GM23338 (cell line): ENCODE results near the gene TNFSF8.

Experiments
- CREB1 ChIP-seq: fragments of 250-450 bp; sonication (Bioruptor Pico); IDR thresholded peaks from 2 replicates; pipeline ENCODE4 v1.5.0; 2020; ENCODE audit warnings: low read depth, mild to moderate bottlenecking, moderate library complexity
- CTCF ChIP-seq, 2 experiments: fragments of 200-600 bp in 1 of 2; sonication (generic) in 1 of 2; conservative IDR thresholded peaks; 2 replicates each; pipeline versions ENCODE4 v1.5.1 to v1.6.1; 2016 to 2017; ENCODE audit warnings: antibody characterized with exemption in 2 of 2, low read depth in 2 of 2, mild to moderate bottlenecking in 2 of 2, moderate library complexity in 1 of 2
- ETS1 ChIP-seq: IDR thresholded peaks from 2 replicates; pipeline ENCODE4 v1.6.1; 2016; ENCODE audit warnings: antibody characterized with exemption
- EZH2 ChIP-seq: fragments of 200-600 bp; sonication (generic); IDR thresholded peaks from one replicate; pipeline ENCODE4 v1.8.0; 2017; ENCODE audit warnings: antibody characterized with exemption, mild to moderate bottlenecking, low read depth; ENCODE audit not compliant: unreplicated experiment
- EZH2phosphoT487 ChIP-seq: fragments of 200-600 bp; sonication (generic); IDR thresholded peaks from one replicate; pipeline ENCODE4 v1.8.1; 2018; ENCODE audit warnings: antibody characterized with exemption; ENCODE audit not compliant: unreplicated experiment
- NANOG ChIP-seq: IDR thresholded peaks from 2 replicates; pipeline ENCODE4 v1.6.1; 2016; ENCODE audit warnings: antibody characterized with exemption, borderline replicate concordance
- POLR2AphosphoS5 ChIP-seq: IDR thresholded peaks from 2 replicates; pipeline ENCODE4 v1.6.1; 2016; ENCODE audit warnings: antibody characterized with exemption, low read depth
- REST ChIP-seq: IDR thresholded peaks from one replicate; pipeline ENCODE4 v1.6.1; 2018; ENCODE audit warnings: antibody characterized with exemption; ENCODE audit not compliant: unreplicated experiment
- STAT1 ChIP-seq: IDR thresholded peaks from one replicate; pipeline ENCODE4 v1.6.1; 2016; ENCODE audit warnings: antibody characterized with exemption; ENCODE audit not compliant: unreplicated experiment
- ZNF114 ChIP-seq: fragments of 250-450 bp; sonication (Bioruptor Pico); IDR thresholded peaks from 2 replicates; pipeline ENCODE4 v1.5.0; 2020; ENCODE audit warnings: mild to moderate bottlenecking, moderate library complexity
- ZNF331 ChIP-seq: fragments of 250-450 bp; sonication (Bioruptor Pico); IDR thresholded peaks from 2 replicates; pipeline ENCODE4 v1.5.0; 2020; ENCODE audit warnings: low read depth, mild to moderate bottlenecking, moderate library complexity

- TF ChIP-seq CREB1 (no peak), CTCF (conservative IDR thresholded peaks at IDR 0.05; ENCODE audit: low read depth in 2 of 2) (no peak), REST (no peak), ETS1 (no peak), POLR2AphosphoS5 (no peak), EZH2 (no peak), ZNF331 (no peak), EZH2phosphoT487 (no peak), ZNF114 (no peak), NANOG (no peak), STAT1 (no peak)
Observed at GRCh38 chr9:114883709-114884108, 46.7 kb downstream of the TNFSF8 start.
